HG02623 (cell line): ENCODE results near the gene SETD2.

ENCODE experiments used
- ATAC-seq: cut with Tn5 transposase; IDR thresholded peaks from one replicate; pipeline ENCODE4 v1.9.1; 2021; ENCODE audit warnings: moderate library complexity; ENCODE audit not compliant: unreplicated experiment

The SETD2 gene

GRCh38 chr3:46986782-46987310 is 177.1 kb downstream of the SETD2 start:
- no peak for ATAC-seq

DNA sequence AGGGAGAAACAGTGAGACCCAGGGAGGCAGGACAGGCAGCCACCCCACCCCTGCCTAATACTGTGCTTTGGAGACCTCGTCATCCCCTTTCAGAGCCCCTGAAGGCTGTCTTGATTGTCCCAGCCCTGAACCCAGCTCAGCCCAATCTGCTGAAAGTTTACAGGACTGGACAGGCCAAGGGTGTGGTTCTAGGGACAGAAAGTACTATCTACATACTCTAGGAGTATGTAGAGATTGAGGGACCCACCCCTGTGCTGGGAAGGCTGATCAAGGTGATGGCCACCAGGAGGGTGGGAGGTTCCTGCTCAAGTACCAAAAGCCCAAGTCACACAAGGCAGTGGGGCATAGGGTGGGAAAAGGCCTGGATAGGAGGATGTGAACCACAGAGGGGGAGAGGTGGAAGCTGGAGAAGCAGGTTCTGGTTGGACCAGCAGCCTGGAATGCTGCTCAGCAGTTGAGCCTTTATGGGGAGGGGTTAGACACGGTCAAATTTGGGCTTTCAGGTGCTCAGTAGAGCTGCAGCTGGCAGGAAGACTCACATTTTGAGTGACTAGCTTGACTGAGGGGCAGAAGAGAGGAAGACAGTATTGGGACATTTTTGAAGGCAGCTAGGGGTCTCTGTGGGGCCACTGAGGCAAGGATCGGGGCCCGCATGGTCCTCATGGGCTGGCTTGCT is 177.7 kb downstream of the SETD2 start:
- no peak for ATAC-seq

- no peak for ATAC-seq
Measured at GRCh38 chr3:46985588-46985987, 178.3 kb downstream of the SETD2 start.

DNA sequence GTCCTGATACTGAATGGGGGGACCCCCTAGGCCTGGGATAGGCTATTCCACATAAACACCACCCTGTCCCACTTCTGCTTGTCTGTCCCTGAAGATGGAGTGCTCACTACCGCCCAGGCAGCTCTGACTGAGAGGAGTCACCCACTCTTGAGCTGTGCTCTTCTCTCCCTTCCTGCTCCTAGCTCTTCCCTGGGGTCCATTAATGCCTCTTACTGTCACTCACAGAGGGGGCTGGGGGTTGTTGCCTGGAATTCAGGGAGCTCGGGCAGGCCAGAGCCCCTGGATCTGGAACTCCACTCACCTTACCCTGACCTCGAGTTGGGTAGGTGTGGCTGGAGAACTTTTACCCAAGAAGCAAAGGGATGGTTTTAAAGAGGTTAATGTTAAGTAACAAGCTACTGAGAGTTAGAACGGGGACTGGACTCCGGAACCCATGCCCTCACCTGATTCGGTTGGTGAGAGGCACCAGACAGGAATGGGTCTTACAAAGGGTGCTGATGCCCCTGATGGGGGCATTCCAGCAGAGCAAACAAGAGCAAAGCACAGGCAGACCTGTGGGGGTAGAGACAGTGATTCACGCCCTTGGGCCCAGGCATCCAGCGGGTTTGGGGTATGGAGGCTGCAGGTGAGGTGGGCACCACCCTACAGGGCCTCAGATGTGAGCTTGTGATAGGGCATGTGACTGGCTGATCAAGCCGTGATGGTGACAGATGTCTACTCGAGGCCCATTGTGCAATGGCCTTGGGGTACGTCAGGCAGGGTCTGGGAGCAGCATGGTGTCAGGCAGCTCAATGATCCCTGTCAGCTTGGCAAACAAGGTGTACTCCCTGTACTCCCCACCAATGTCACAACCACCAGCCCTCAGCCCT is 179.1 kb downstream of the SETD2 start:
- no peak for ATAC-seq

DNA sequence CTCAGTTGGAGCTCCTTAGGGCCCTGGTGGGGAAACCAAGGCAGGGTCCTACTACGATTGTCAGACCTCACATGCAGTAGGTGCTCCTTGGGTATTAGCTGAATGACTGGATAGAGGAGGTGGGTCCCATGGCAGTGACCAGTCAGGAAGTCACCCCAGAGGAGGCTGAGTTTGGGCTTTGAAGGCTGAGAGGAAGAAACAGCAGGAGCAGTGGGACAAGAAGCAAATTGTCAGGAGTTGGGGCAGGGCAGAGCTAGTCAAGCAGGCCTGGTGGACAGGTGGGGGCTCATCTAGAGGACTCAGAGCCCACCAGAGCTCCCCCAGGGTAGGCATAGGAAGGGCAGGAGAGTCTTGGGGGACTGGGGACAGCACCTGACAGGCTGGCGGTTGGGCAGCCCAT is 181.4 kb downstream of the SETD2 start:
- ATAC-seq = no peak

DNA sequence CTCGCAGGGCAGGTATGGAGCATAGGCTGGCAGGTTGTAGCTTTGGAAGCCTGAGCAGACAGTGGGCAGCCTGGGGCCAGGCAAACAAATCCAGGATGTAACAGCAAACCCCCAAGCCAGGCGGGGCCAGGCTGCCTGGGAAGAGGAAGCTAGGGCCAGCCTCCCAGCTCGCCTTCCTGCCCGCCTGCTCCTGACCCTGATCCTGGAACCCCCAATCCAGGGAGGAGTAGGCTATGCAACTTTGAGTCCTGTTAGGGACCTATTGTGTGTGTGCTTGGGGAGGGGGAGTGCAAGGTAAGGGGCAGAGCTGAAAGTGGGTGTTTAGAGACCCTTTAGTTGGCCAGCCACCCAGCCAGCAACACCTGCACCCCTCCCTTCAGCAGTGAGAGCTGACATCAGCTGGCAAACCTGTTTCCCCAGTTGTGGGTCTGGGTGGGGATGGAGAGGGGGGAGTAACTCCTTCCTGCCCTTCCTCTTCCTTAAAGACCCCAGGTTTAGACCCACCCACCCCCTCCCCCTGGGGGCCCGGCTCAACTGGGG is 181.9 kb downstream of the SETD2 start:
- no peak for ATAC-seq

DNA sequence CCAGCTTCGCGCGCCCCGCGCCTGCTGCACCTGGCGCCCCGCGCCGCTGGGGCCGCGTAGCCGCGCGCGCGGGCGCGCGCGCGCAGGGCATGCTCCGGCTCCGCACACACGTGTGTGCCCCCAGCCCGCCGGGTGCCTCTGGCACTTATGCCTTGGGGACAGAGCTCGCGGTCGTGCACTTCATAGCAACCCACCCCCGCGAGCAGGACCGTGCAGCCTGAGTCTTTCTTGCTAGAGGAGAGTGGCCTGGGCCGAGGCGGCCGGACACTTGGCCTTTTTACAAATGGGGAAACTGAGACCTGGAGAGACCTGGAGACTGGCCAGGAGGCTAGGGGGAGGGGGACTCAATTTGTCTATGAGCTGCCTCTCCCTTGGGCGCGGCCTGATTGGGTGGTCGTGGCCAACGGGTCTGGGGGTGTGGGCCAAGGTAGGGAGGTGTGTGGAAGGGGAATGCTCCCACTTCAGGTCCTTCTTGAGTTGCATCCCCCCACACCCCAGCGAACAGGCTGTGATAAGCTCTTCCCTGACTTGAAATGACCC is 183.9 kb downstream of the SETD2 start:
- ATAC-seq = no peak

DNA sequence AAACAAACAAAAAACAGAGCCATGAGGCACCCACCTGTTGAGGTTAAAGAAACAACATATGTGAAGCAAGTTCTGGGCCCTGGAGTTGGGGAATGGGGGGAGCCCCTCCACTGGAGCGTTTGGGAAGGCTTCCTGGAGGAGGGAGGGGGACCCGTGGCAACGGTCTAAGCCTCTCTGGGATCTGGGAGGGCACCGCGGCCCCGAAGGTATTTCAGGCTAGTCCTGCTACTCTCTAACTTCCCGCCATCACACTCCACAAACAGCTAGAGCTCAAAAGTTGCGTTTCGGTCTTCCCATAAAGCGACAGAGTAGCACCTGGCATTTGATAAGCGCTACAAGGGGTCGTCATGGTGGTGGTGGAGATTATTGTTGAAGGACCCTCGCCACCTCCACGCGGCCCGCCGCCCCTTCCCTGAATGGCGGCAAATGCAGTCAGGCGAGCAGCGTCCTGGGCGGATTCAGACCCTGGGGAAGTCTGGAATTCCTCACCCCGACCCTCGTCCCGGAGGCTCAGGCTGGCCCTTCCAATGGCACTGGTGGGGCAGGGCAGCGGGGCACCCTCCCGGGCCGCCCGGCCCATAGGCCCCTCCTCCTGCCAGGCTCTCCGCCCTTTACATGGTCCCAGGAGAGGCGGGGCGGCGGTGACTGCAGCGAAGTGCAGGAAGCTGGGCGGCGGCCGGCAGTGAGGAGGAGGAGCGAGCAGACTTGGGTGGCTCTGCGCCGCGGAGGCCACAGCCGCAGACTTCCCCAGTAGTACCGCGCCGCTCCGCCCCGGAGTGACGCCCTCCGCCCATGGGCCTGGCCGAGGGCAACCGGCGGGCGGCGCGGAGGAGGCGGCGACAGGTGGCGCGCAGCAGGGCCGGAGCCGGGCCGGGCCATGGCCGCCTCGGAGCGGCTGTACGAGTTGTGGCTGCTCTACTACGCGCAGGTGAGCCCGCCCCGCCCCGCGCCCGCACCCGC is 184.6 kb downstream of the SETD2 start, which contains the start of gene NBEAL2:
Gene NBEAL2 (plus strand): TSS at position 682 of the 960 bp plus-strand sequence. CDS start 196 bp downstream, at position 878.
- ATAC-seq = peak; percentile 65

DNA sequence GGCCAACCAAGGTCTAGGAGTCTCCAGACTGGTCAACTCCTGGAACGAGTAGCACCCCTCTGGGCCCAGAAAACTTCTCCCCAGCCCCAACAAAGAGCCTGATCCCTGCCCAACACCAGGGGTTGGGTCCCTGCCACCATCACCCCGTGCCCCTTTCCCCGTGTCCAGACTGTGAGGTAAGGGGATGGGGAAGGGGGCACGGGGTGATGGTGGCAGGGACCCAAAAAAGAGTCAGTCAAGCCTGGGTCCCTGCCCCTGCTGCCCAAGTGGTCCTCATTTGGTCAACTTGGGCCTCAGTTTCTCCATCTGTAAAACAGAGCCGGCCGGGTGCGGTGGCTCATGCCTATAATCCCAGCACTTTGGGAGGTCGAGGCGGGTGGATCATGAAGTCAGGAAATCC is 185.5 kb downstream of the SETD2 start:
- no peak for ATAC-seq

GRCh38 chr3:46977811-46978195 is 186.1 kb downstream of the SETD2 start:
- no peak for ATAC-seq

GRCh38 chr3:46976326-46977190 is 187.4 kb downstream of the SETD2 start, which contains the start of gene CCDC12:
TSS of gene CCDC12 (minus strand) at chr3:46976745. CDS start at chr3:46976732, 13 bp downstream.
- peak; percentile 62 for ATAC-seq

DNA sequence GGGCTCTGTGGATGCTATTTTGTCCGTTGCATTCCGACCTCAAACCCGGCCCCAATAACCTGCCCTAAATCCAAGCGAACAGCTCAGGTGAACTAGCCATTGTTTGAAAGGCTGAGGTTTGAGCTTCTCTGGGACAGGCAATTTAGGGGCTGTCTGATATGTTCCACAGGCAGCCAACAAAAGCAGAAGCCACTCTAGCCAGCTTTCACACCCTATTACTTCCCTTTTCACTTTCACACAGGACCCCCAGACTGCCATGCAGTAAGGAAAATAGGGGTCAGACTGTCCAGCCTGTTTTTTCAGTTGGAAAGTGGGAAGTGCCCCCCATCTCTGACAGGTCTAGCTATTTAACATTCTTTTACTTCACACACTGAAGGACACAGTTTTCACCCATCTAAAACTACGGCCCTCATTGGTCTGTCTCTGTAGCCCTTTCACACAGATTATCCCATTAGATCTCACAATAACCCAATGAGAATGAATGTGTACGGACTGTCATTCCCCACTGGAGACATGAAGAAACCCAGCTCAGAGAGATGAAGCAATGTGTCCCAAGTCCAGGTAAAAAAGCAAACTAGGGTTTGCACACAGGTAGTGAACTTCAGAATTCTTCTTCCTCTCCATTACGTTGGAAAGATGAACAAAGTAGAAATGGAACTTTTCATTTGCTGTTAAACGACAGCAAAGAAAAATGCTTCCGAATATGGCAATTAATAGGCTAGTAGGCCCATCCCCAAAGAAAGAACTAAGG is 189.3 kb downstream of the SETD2 start:
- ATAC-seq = no peak

- ATAC-seq = no peak
Measured at GRCh38 chr3:46972396-46972795, 191.5 kb downstream of the SETD2 start.

GRCh38 chr3:46971742-46972141 is 192.2 kb downstream of the SETD2 start:
- ATAC-seq = no peak

DNA sequence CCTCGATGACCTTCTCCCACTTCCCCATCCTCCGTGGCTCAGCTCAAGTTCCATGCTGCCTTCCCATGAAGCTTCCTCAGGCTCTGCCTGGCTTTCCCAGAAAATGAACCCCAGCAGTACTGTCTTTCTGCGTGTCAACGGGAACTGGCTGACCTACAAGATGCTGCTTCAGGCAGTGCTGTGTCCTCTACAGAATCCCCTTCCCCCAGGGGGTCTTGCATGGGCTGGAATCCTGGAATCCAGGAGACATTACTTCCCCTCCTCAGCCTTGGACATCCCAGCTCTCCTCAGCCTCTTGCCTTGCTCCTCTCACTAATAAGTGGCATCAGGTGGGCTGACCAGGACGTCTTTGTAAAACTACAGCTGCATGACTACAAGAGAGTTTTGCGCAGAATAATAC is 192.8 kb downstream of the SETD2 start:
- no peak for ATAC-seq

DNA sequence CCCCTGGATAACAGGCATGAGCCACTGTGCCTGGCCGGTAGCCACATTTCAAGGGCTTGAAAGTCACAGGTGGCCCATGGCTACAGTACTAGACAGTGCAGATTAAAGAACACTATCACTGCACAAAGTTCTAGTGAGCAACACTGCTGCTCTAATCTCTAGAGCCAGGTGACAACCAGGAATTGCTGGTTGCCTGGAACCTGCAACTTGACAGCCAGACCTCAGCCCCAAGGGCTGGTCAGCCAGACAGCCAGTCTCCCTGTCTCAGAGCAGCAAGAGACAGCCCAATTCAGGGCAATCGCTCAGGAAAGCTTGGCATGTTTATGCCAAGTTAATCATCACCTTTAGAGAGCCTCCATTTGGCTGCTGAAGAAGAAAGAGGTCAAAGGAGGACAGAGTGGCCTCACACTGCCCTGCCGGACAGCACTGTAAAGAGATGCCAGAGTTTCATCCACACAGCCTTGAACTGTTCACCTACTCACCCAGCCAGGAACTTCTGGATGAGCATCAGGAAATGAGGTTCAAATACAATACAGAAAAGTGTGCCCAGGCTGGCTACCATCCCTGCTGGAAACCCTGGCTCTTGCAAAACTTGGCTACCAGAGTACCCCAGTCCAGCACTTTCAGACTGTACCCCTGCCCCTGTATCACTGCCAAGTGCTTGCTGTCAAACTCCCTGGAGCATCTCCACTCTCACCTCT is 193.4 kb downstream of the SETD2 start:
- no peak for ATAC-seq

- no peak for ATAC-seq
Measured at GRCh38 chr3:46968783-46969428, 195.0 kb downstream of the SETD2 start.
